NOMO-1 treated with DMSO at 0.1 percent for 48 hours (cell line): ENCODE data around the gene SLC9A1.

Source experiments
- DNase-seq: peaks from one replicate; lab custom pipeline; 2025; ENCODE audit not compliant: unreplicated experiment; lab: John Stamatoyannopoulos, UW

Gene SLC9A1

GRCh38 chr1:27077968-27078367, 77.0 kb downstream of the SLC9A1 start:
- no peak for DNase-seq

GRCh38 chr1:27076803-27077202, 78.1 kb downstream of the SLC9A1 start:
- DNase-seq = no peak

GRCh38 chr1:27074175-27074780, 80.6 kb downstream of the SLC9A1 start:
- no peak for DNase-seq

GRCh38 chr1:27071049-27071416, 83.9 kb downstream of the SLC9A1 start:
- DNase-seq = no peak

- no peak for DNase-seq
Measured at GRCh38 chr1:27070390-27071048, 84.4 kb downstream of the SLC9A1 start.

- no peak for DNase-seq
Measured at GRCh38 chr1:27068922-27069321, 86.0 kb downstream of the SLC9A1 start.

- DNase-seq = no peak
Measured at GRCh38 chr1:27065999-27066630, 88.8 kb downstream of the SLC9A1 start.

- no peak for DNase-seq
Measured at GRCh38 chr1:27060891-27061290, 94.0 kb downstream of the SLC9A1 start.

- no peak for DNase-seq
Measured at GRCh38 chr1:27058966-27059669, 95.8 kb downstream of the SLC9A1 start.

GRCh38 chr1:27057801-27058625, 96.9 kb downstream of the SLC9A1 start:
- no peak for DNase-seq

GRCh38 chr1:27057389-27057788, 97.5 kb downstream of the SLC9A1 start:
- no peak for DNase-seq

GRCh38 chr1:27053977-27054753, 100.8 kb downstream of the SLC9A1 start:
- no peak for DNase-seq

- DNase-seq = no peak
Measured at GRCh38 chr1:27052527-27052926, 102.4 kb downstream of the SLC9A1 start.

- no peak for DNase-seq
Measured at GRCh38 chr1:27049607-27050006, 105.3 kb downstream of the SLC9A1 start.

- no peak for DNase-seq
Measured at GRCh38 chr1:27049100-27049499, 105.8 kb downstream of the SLC9A1 start.
